ENCODE measurements around the gene SMAD3.
"Not testable (repeated sequence)": the region's sequence is repeated elsewhere in the genome, so short reads cannot be mapped to it uniquely, and the experiment has no call there.

- not testable (repeated sequence) for TF ChIP-seq CTCF (conservative IDR thresholded peaks at IDR 0.05); ZFX (IDR thresholded peaks at IDR 0.05)
Measured at GRCh38 chr15:67153044-67153443, 87.6 kb downstream of the SMAD3 start.

Data from C4-2B (cell line).